Activated CD8-positive, alpha-beta memory T cell treated with anti-CD3 and anti-CD28 coated beads for 36 hours (primary cell): Measurements from ENCODE around the gene CCP110. TPM values are rescaled to one million over a fixed set of nuclear protein-coding genes. Genes with fewer than 3 reads are reported as not detected.
"Not testable (repeated sequence)": the region's sequence is repeated elsewhere in the genome, so short reads cannot be mapped to it uniquely, and the experiment has no call there.

ENCODE experiments used
- CTCF ChIA-PET: fragments of 350-600 bp; sonication (Branson Sonifier 250); formaldehyde crosslinking; loops from one replicate; lab custom pipeline; 2021; ENCODE audit warnings: antibody characterized with exemption; lab: Charles Lee
- POLR2A ChIA-PET: fragments of 350-600 bp; sonication (Branson Sonifier 250); formaldehyde crosslinking; loops from one replicate; lab custom pipeline; 2021; ENCODE audit warnings: antibody characterized with exemption; lab: Charles Lee
- total RNA-seq, 2 experiments: library from RNA; stranded (reverse); gene quantifications; one replicate each; pipeline ENCODE4 v1.2.3, GENCODE V29; 2021

CCP110 gene
- total RNA-seq, 2 experiments from 2014 or later = 29.3 to 30.1 TPM

DNA sequence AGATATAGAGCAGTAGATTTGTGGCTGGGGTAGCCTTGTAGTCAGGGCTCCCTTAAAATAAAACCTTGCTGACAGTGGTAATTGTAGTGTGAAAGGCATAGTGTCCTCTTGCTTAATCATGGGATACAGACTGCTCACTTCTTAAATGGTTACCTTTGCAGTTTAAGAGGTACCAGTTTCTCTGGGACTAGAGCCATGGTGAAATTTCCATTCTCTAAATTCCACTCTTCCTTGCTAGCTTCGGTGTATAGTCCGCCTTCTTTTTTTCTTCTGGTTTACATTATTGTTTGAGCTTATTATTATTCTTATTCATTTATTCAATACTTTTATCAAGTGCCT lies 1.6 kb downstream of the CCP110 start:
- POLR2A ChIA-PET = interaction anchor here (2.6 kb wide), 1 partner anchor 30 kb away, joined by 14 read pairs; the partner anchor contains the start of gene VPS35L
- CTCF ChIA-PET = interaction anchor here (0.8 kb wide), 1 partner anchor 30 kb away, joined by 3 read pairs; the partner anchor contains the start of gene VPS35L

DNA sequence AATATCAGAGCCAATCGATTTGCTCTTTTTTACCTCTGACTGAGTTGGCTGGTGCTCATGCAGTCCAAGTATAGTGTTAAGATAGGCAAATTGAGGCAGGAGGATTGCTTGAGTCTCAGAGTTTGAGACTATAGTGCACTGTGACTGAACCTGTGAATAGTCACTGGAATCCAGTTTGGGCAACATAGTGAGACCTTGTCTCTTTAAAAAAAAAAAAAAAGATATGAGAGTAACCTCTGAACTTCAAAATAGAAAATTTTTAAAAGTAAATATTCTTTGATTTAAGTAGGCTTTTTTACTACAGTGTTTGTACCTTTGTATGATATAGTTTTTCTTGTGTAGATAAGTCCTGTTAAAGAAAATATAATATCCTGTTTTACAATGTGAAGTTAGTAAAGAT lies 3.4 kb downstream of the CCP110 start:
- POLR2A ChIA-PET = no interaction called here
- CTCF ChIA-PET = interaction anchor here (0.7 kb wide), 1 partner anchor 30 kb away, joined by 3 read pairs; no protein-coding TSS in a partner anchor

DNA sequence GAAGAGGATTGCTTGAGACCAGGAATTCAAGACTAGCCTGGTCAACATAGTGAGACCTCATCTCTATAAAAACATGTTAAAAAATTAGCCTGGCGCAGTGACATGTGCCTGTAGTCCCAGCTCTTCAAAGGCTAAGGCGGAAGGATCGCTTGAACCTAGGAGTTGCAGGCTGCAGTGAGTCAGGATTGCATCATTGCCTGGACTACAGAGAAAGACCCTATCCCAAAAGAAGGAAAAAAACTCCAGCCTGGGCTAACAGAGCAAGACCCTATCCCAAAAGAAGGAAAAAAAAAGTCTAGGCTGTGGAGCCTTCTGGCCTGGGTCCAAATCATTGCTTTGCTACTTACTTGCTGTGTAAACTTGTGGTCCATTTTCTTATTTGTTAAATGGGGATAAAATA lies 4.9 kb downstream of the CCP110 start:
- ChIA-PET POLR2A (no interaction called here), CTCF (no interaction called here)

DNA sequence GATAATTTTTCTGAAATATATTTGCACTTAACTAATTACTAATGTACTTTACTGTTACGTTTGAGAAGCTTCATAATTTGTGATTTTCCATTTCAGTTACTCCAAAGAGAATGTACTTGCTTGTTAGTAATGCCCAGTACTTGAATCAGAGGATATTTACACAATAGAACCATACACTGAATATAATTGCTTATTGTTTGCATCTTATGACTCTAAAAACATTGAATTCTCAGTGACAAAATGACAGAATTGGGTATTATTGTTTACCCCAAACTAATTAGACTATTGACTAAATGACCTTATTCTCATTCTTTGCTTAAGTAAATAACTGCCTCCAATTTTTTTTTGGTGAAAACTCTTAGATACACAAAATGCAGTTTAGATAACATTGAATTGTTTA lies 8.9 kb downstream of the CCP110 start:
- CTCF ChIA-PET = no interaction called here
- POLR2A ChIA-PET = no interaction called here

DNA sequence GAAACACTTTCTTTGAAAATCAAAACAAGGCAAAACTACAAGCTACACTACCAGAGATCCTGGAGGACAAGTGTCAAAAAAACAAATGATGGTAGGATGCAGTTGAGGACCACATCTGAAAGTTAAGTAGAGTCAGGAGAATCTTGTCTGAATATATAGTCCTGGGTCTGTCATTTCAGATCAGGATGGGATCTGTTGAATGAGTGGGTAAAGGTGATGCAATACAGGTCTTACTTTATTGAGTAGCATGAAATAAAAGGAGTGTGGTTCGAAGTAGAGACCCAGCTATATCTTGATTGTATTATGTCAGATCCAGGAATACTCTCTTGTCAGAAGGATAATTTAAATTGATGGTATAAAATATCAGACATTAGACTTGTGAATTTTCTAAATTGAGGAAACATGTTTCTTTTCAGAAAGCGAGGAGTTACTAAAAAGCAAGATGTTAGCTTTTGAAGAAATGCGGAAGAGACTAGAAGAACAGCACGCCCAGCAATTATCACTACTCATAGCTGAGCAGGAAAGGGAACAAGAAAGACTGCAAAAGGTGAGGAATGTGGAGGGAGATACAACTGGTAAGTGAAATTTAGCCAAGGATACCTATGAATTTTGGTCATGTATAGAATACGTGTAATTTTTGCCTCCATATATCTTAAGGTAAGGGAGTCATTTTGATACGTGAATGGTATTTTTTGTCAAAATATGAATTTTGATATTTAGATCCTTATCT lies 16.7 kb downstream of the CCP110 start:
- CTCF ChIA-PET = no interaction called here
- POLR2A ChIA-PET = interaction anchor here (0.6 kb wide), 1 partner anchor 53 kb away, joined by 3 read pairs; no protein-coding TSS in a partner anchor

DNA sequence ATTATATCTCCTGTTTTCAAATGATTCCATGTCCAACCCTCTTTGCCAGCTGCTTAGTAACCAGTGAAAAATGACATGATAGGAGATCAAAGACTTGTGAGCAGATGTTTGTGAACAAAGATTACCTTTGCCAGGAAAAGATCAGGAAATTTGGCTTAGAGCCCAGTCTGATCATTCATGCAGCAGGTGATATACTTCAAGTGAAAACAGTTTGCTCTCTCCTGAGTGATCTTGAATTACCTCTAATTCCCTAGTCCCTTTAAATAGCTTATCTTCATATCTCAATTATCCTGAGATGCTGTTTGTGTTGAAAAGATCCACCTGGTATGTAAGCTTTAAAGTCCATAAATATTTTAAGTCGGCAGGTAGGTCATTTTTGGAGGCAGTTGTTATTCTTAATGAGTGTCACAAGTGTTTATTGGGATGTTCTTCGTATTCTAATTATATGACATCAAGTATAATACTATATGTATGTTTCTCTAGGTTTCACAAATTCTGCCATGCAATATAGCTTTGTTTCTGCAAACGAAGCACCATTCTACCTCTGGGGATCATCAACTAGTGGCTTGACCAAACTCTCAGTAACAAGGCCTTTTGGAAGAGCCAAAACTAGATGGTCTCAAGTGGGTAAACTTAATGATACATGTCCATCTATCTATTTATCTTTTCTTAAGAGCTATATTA lies 18.5 kb downstream of the CCP110 start:
- POLR2A ChIA-PET = no interaction called here
- CTCF ChIA-PET = no interaction called here

DNA sequence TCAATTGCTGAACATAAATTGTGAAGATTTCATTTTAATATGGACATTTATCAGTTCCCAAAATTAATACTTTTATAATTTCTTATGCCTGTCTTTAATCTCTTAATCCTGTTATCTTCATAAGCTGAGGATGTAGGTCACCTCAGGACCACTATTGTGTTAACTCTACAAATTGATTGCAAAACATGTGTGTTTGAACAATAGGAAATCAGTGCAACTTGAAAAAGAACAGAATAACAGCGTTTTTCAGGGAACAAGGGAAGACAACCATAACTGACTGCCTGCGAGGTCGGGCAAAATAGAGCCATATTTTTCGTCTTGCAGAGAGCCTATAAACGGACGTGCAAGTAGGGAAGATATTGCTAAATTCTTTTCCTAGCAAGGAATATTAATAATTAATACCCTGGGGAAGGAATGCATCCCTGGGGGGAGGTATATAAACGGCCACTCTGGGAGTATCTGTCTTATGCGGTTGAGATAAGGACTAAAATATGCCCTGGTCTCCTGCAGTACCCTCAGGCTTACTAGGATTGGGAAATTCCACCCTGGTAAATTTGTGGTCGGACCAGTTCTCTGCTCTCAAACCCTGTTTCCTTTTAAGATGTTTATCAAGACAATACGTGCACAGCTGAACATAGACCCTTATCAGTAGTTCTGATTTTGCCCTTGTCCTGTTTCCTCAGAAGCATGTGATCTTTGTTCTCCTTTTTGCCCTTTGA lies 19.7 kb downstream of the CCP110 start:
- POLR2A ChIA-PET, CTCF ChIA-PET: not testable (repeated sequence)

DNA sequence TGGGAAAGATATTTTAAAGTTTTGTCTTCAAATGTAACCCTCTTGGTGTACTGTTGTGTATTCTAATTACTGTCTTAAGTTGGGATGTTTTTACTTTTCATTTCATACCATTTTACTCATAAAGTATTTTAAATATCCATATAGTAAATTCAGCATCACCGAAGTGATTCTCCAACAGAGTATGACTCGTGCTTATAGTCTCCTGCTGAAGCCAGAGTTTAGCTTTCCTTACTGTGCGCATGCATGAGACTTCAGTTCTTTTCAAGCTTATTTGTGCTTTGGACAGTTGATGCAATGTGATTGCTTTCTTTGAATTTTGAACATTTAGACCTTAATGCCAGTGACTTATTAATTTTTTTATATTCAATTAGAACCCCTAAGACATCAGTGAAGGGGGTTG lies 24.4 kb downstream of the CCP110 start:
- ChIA-PET POLR2A (no interaction called here), CTCF (interaction anchor here (1.0 to 1.1 kb wide), 2 partner anchors 11 to 14 kb away, joined by 3 read pairs; no protein-coding TSS in a partner anchor)

DNA sequence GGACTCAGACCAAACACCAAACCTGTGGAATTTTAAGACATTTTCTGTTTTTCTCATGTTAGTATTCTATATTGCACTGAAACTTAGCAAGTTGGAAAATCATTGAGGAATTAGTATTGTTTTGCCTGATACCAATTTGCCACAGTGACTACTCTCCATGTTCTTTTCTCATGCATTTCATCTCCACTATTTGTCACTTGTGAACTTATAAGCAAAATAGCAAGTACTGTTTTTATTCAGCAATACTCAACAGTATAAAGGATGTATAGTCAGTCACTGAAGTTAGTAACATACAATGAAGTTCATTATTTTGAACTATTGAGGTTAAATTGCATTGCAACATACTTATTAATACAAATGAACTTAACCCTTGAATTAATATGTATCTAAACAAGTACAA lies 25.9 kb downstream of the CCP110 start:
- ChIA-PET CTCF (no interaction called here), POLR2A (no interaction called here)

DNA sequence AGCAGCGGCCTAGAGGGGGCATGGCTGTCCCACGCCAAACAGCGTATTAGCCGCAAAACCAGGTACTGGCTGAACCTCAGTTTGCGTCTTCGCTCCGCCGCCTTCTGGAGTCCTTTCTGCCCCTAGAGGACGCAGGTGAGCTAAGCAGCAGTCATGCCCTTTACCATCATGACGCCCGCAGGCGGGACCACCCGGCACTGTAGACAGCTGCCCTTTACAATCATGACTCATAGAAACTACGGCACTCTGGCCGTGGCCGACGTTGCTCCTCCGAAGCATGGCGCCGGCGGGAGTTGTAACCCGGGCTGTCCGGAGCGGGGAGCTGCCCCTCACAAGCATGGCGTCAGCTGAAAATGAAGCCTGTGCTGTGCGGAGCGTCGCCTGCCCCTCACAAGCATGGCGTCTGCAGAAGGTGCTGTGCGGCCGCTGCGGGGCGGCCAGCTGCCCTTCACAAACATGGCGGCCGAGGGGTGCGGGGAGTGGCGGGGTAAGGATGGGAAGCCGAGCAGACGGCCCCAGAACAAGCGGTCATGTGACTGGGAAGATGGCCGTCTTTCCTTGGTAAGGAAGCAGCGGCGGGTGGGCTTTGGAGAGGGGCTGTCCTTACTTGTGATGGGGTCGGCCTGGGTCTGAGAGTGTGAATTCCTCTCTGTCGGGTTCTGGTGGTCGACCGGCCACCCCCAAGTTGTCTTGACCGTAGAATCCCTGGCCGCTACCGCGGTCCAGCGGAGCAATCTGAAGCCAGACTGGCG lies 31.6 kb downstream of the CCP110 start, which contains the start of gene VPS35L:
TSS of gene VPS35L (plus strand) at position 518 of the 752 bp plus-strand sequence. CDS start at position 545, 27 bp downstream.
- POLR2A ChIA-PET = interaction anchor here (1.0 to 2.2 kb wide), 3 partner anchors 10 to 766 kb away, joined by 3 to 14 read pairs (median 4); partner anchors contain the start of gene CCP110
- CTCF ChIA-PET = interaction anchor here (0.6 to 3.7 kb wide), 9 partner anchors 9 to 488 kb away, joined by 3 to 15 read pairs (median 3); partner anchors contain the start of genes CCP110, COQ7 and GPRC5B

DNA sequence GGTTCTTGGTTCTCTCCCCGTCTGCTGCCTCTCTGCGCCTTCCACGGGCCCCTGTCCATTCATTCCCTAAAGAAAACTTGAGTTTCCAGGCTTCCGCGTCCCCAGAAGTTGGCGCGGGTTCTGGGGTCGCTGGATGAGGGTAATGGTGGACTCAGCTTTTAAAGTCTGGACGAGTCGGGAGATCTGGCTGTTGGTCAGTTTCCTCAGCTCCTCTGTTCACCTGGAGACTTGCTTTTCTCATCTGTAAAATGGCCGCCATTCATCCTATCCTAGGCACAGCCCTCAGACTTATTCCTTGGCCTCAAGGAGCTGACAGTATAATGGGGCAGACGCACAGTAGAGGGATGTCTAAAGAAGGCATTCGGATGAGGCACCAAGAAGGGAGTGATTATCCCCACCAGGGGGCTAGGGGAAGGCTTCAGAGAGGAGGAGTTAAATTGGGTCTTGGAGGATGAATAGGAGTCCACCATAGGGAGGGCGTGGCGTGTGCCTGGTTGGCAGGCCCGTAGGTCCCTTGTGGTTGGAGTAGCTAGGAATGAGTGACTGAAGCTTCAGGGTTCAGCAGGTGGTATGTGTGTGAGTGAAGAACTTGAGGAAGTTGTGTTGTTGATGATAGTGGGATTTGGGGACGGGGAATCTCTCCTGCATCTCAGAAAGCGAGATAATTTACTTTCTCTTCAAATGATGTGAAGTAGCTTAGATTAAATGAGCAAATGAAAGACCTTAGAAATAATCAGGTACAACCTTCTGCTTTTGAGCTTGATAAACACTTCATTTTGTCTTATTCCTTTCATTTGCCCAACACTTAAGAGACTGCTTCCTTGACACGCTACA lies 32.4 kb downstream of the CCP110 start:
- CTCF ChIA-PET = interaction anchor here (0.6 to 3.7 kb wide), 8 partner anchors 20 to 489 kb away, joined by 3 to 15 read pairs (median 4); partner anchors contain the start of genes CCP110, COQ7, GDE1 and GPRC5B
- POLR2A ChIA-PET = interaction anchor here (0.7 to 2.2 kb wide), 3 partner anchors 31 to 767 kb away, joined by 3 to 14 read pairs (median 4); partner anchors contain the start of genes CCP110, IQCK and KNOP1

DNA sequence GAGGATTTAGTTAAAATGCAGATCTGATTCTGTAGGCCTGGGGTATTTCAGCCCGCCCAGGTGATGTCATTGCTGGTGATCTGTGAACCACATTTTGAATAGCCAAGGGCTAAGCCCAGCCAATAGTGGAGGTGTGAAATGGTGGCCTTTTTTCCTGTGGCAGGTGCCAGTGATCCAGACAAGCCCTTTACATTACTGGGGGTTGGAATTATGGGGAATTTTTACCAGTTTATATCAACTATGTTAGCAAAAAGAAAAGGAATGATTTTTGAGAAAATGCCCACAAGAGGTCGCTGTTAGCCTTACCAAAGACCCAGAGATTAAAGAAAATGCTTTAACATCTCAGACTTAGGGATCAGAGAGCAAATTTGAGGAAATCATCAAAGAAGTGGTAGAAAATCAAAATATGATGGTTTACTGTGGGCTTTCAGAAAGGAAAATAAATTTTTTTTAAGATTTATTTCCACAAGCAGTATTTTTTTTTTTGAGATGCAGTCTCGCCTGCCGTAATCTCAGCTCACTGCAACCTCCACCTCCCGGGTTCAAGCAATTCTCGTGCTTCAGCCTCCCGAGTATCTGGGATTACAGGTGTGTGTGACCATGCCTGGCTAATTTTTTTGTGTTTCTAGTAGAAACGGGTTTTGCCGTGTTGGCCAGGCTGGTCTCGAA lies 35.6 kb downstream of the CCP110 start:
- CTCF ChIA-PET = interaction anchor here (0.7 to 1.0 kb wide), 3 partner anchors 10 to 473 kb away, joined by 3 to 4 read pairs (median 3); no protein-coding TSS in a partner anchor
- POLR2A ChIA-PET = interaction anchor here (0.7 kb wide), 1 partner anchor 352 kb away, joined by 3 read pairs; no protein-coding TSS in a partner anchor

DNA sequence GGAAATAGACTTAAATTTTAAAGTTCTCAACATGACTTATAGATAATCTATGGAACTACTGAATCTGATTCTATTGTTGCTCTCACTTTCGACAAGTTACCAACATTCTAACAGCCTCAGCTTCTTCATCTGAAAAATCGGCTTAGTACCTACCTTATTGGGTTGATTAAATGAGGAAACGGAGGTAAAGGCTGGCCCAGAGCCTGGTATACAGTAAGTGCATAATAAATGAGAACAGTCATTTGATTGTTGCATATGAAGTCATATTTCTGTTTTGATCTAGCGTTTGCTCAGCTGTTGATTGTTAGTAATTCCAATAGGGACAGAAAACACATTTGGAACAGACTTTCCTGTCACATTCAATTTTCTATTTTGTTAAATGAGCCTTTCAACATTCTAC lies 36.3 kb downstream of the CCP110 start:
- ChIA-PET CTCF (interaction anchor here (0.7 kb wide), 1 partner anchor 9 kb away, joined by 4 read pairs; no protein-coding TSS in a partner anchor), POLR2A (interaction anchor here (0.7 kb wide), 1 partner anchor 351 kb away, joined by 3 read pairs; no protein-coding TSS in a partner anchor)

DNA sequence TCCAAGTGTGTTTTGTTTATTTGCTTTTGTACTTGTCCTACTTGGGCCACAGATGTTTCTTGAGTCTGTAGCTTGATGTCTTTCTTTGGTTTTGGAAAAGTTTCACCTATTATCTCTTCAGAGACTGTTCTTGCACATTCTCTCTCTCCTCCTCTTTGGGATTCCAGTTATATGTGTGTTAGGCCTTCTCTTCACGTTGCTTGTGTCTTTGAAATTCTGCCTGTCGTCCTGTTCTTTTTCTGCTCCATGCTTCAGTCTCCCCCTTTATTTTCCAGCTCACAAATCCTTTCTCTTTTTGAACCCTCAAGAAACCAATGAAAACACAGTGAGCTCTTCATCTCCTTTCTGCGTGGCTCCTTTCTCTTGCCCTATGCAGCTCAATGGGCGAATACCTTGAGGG lies 39.6 kb downstream of the CCP110 start:
- CTCF ChIA-PET = interaction anchor here (0.6 kb wide), 1 partner anchor 56 kb away, joined by 3 read pairs; no protein-coding TSS in a partner anchor
- POLR2A ChIA-PET = interaction anchor here (0.6 kb wide), 1 partner anchor 1108 kb away, joined by 4 read pairs; no protein-coding TSS in a partner anchor

DNA sequence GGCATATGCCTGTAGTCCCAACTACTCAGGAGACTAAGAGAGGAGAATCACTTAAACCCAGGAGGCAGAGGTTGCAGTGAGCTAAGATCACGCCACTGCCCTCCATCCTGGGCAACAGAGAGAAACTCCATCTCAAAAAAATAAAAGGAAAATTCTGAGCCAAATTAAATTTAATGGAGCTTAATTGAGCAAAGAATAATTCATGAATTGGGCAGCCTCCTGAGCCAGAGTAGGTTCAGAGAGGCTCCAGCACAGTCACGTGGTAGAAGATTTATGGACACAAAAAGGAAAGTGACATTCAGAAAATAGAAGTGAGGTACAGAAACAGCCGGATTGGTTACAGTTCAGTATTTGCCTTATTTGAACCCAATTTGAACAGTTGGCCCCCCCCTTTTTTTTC lies 42.6 kb downstream of the CCP110 start:
- ChIA-PET POLR2A (no interaction called here), CTCF (no interaction called here)

DNA sequence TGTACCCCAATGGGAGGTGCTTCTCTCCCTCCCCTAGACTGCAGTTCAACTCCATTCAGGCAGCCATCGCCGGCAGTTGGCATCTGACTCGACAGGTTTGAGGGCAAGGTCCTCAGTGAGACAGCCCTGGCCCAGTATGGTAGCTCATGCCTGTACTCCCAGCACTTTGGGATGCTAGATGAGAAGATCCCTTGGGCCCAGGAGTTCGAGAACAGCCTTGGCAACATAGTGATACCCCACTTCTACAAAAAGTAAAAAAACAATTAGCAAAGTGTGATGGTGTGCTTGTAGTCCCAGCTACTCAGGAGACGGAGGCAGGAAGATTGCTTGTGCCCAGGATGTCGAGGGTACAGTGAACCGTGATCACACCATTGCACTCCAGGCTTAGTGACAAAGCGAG lies 43.8 kb downstream of the CCP110 start:
- ChIA-PET POLR2A (no interaction called here), CTCF (interaction anchor here (0.7 to 0.8 kb wide), 2 partner anchors 340 to 1288 kb away, joined by 4 read pairs; no protein-coding TSS in a partner anchor)

DNA sequence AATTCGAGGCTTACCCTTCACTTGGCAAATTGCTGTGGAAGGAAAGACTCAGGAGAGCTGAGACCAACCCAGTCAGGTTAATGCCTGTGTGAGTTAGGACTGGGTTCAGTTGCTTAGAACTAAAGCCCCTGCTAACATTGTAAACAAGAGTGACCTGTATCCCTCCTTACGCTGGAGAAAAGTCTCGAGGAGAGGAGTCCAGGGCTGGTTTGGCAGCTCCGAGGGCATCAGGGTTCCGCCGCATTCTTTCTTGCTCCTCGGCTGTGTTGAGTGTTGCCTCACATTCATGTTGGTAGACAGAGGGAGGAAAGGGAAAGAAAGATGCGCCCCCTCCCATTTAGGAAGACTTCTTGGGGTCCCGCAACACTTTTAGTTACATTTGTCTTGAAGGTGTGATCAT lies 50.3 kb downstream of the CCP110 start:
- CTCF ChIA-PET = no interaction called here
- POLR2A ChIA-PET = no interaction called here
